Upper lobe of left lung (tissue), 6 donors: ENCODE data around the gene MAPK11. TPM values are rescaled to one million over a fixed set of nuclear protein-coding genes. Genes with fewer than 3 reads are reported as not detected.

ENCODE experiments used
- ATAC-seq, 2 donors: fragments of 200-7000 bp; cut with Tn5 transposase; one replicate each; pipeline ENCODE4 v1.9.1; 2022; ENCODE audit warnings: mild to moderate bottlenecking in 2 of 2, moderate library complexity in 2 of 2; ENCODE audit not compliant: low FRiP score in 2 of 2
- DNase-seq, 2 donors: peaks; one replicate each; pipeline ENCODE4 v3.0.0-alpha.2; 2019 to 2020
- H3K27ac ChIP-seq, 4 donors: fragments of 200-600 bp; sonication (generic); one replicate each; pipeline ENCODE4 v1.5.1; 2016 to 2019
- H3K27me3 ChIP-seq, 4 donors: fragments of 200-600 bp; sonication (generic); one replicate each; pipeline ENCODE4 v1.5.1; 2017 to 2019
- H3K36me3 ChIP-seq, 4 donors: fragments of 200-600 bp; sonication (generic); one replicate each; pipeline ENCODE4 v1.5.1; 2016 to 2019
- H3K4me1 ChIP-seq, 4 donors: fragments of 200-600 bp; sonication (generic); one replicate each; pipeline ENCODE4 v1.5.1; 2018 to 2019
- H3K4me3 ChIP-seq, 4 donors: fragments of 200-600 bp; sonication (generic); one replicate each; pipeline ENCODE4 v1.5.1; 2017 to 2019; ENCODE audit warnings: mild to moderate bottlenecking in 2 of 4, moderate library complexity in 1 of 4
- H3K9me3 ChIP-seq, 4 donors: fragments of 200-600 bp; sonication (generic); one replicate each; pipeline ENCODE4 v1.5.1; 2018 to 2019
- EP300 ChIP-seq, 4 donors: sonication (generic); formaldehyde crosslinking; IDR thresholded peaks; one replicate each; pipeline ENCODE4 v1.5.1; 2017; ENCODE audit warnings: antibody characterized with exemption in 4 of 4, control low read depth in 2 of 4
- POLR2A ChIP-seq, 4 donors: fragments of 450-650 bp; IDR thresholded peaks; one replicate each; pipeline ENCODE4 v1.5.1; 2016 to 2017; ENCODE audit warnings: antibody characterized with exemption in 4 of 4, mild to moderate bottlenecking in 2 of 4
- POLR2AphosphoS5 ChIP-seq, 2 donors: sonication (generic); formaldehyde crosslinking; IDR thresholded peaks; one replicate each; pipeline ENCODE4 v1.5.1; 2017; ENCODE audit warnings: antibody characterized with exemption in 2 of 2
- WGBS, 2 donors: methylation state at CpG; one replicate each; pipeline ENCODE4 v1.1.5; 2017 to 2018; 5-methylcytosine and 5-hydroxymethylcytosine counted together
- total RNA-seq, 6 donors: library from RNA; depleted of rRNA in 4 of 6; stranded (reverse); fragments of >200 nt in 4 of 6; gene quantifications; one replicate each; pipeline versions ENCODE4 v1.1.0 to v1.2.1, GENCODE V29; 2016 to 2021
- TF ChIP-seq, protein P1 (sequence below), 6 experiments: fragments of 450-650 bp in 4 of 6; fragments of 200-600 bp in 2 of 6; sonication (generic) in 2 of 6; IDR thresholded peaks; one replicate each; pipeline ENCODE4 v1.5.1; 2016 to 2019; ENCODE audit warnings: antibody characterized with exemption in 6 of 6
- donor health status: DM: no; HTN: no; CAD: no; lungs with moderate emphysema.
- donor health status: DM: no; HTN: yes; CAD: no; lungs with severe emphysema.

The MAPK11 gene
- total RNA-seq, 6 donors from 2014 or later: 3.1 to 27.3 (median 8.6) TPM

DNA sequence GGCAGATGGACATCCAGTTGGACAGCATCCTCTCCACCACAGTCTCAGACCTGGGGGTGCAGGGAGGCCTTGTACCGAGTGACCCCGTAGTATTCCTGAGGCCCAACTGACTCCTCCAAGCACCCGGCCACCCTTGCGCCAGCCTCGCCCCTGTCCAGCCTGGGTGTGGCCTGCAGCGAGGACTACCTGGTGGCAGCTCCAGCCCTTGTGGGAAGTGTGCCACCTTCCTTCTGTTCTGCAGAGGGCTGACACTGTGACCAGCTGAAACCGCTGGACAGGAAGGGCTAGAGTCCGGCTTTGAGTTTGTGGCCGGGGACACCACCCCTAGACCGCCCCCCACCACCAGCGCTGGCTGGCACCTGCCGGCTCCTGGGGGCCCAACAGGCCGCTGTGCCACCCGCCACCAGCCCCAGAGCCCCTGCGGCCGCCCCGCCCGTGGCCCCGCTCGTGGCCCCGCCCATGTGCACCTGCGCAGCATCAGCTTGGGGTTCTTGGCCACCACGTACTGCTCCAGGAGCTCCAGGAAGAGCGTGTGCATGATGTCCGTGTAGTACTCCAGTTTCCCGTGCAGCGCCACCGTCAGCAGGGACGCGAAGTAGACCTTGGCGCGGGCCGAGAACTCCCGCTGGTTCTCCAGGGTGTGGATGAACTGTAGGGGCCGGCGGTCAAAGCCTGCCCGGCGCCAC lies 10.0 kb upstream of the MAPK11 start:
- TF ChIP-seq POLR2A (IDR thresholded peaks at IDR 0.05): no peak
- Histone ChIP-seq H3K9me3 (no peaks in the 10 kb centered on the region), H3K4me1 (peaks cover 2 to 48% (median 20%) of the 10 kb centered on the region in 4 donors), H3K4me3 (no peak overlapping the region), H3K27me3 (no peaks in the 10 kb centered on the region), H3K27ac (peak overlapping the region in 2 of 4 donors; percentile 0 to 20), H3K36me3 (peaks cover 28 to 100% (median 94%) of the 10 kb centered on the region in 4 donors)
- ATAC-seq (no peak), DNase-seq (peak in 1 of 2 donors; percentile 49)
- WGBS, 2 donors: 92 to 95% methylated on average over 11 to 31 of the region's 38 CpGs

GRCh38 chr22:50278956-50279619 lies 8.9 kb upstream of the MAPK11 start:
- H3K27me3 ChIP-seq: no peaks in the 10 kb centered on the region
- H3K4me1 ChIP-seq: peaks cover 2 to 51% (median 21%) of the 10 kb centered on the region in 4 donors
- peaks cover 28 to 94% (median 91%) of the 10 kb centered on the region in 4 donors for H3K36me3 ChIP-seq
- 92 to 94% methylated on average over 15 to 30 of the region's 30 CpGs for WGBS, 2 donors
- no peak for ATAC-seq
- H3K27ac ChIP-seq: no peak overlapping the region
- TF ChIP-seq POLR2A (IDR thresholded peaks at IDR 0.05) (no peak), EP300 (IDR thresholded peaks at IDR 0.05) (no peak), POLR2AphosphoS5 (IDR thresholded peaks at IDR 0.05) (no peak)
- TF ChIP-seq, protein P1, sequence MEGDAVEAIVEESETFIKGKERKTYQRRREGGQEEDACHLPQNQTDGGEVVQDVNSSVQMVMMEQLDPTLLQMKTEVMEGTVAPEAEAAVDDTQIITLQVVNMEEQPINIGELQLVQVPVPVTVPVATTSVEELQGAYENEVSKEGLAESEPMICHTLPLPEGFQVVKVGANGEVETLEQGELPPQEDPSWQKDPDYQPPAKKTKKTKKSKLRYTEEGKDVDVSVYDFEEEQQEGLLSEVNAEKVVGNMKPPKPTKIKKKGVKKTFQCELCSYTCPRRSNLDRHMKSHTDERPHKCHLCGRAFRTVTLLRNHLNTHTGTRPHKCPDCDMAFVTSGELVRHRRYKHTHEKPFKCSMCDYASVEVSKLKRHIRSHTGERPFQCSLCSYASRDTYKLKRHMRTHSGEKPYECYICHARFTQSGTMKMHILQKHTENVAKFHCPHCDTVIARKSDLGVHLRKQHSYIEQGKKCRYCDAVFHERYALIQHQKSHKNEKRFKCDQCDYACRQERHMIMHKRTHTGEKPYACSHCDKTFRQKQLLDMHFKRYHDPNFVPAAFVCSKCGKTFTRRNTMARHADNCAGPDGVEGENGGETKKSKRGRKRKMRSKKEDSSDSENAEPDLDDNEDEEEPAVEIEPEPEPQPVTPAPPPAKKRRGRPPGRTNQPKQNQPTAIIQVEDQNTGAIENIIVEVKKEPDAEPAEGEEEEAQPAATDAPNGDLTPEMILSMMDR (IDR thresholded peaks at IDR 0.05): no peak
- no peaks in the 10 kb centered on the region for H3K9me3 ChIP-seq
- no peak overlapping the region for H3K4me3 ChIP-seq
- DNase-seq: no peak

- no peak for DNase-seq
Measured at GRCh38 chr22:50278461-50278860, 8.3 kb upstream of the MAPK11 start.

GRCh38 chr22:50277761-50278160 lies 7.6 kb upstream of the MAPK11 start:
- no peak overlapping the region for H3K27ac ChIP-seq
- WGBS, 2 donors: 76 to 90% methylated on average over 25 of the region's 25 CpGs

More at GRCh38 chr22:50278461-50278860, 8.3 kb upstream of the MAPK11 start:
- Histone ChIP-seq H3K4me3 (no peak overlapping the region), H3K27me3 (no peaks in the 10 kb centered on the region), H3K27ac (no peak overlapping the region), H3K9me3 (no peaks in the 10 kb centered on the region), H3K4me1 (peaks cover 2 to 48% (median 21%) of the 10 kb centered on the region in 4 donors), H3K36me3 (peaks cover 28 to 90% (median 85%) of the 10 kb centered on the region in 4 donors)
- WGBS, 2 donors: 93 to 94% methylated on average over 4 to 10 of the region's 21 CpGs
- no peak for ATAC-seq
- TF ChIP-seq, protein P1 (IDR thresholded peaks at IDR 0.05): no peak
- TF ChIP-seq POLR2AphosphoS5 (IDR thresholded peaks at IDR 0.05) (no peak), POLR2A (IDR thresholded peaks at IDR 0.05) (no peak), EP300 (IDR thresholded peaks at IDR 0.05) (no peak)

DNA sequence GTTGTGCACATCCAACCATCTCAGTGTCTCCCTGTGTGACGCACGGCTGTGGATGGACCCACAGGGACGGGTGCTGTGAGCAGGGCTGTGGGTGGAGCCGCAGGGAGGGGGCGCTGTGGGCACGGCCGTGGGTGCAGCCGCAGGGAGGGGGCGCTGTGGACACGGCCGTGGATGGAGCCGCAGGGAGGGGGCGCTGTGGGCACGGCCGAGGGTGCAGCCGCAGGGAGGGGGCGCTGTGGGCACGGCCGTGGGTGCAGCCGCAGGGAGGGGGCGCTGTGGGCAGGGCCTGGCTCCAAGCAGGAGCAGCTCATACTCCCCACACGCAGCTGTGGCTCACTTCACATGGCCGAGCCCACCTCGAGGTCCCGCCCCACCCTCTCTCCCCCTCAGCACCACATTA lies 6.0 kb upstream of the MAPK11 start:
- TF ChIP-seq, protein P1 (IDR thresholded peaks at IDR 0.05): peak; percentile 28 to 93 (median 51)
- no peak for TF ChIP-seq POLR2AphosphoS5 (IDR thresholded peaks at IDR 0.05)
- H3K4me3 ChIP-seq: no peak overlapping the region
- DNase-seq: peak; percentile 82 to 94
- peak; percentile 76 to 86 for ATAC-seq
- H3K27ac ChIP-seq: peak overlapping the region in 2 of 4 donors; percentile 55 to 57
- no peaks in the 10 kb centered on the region for H3K9me3 ChIP-seq
- 39 to 72% methylated on average over 24 to 25 of the region's 25 CpGs for WGBS, 2 donors
- peaks cover 0 to 5% (median 2%) of the 10 kb centered on the region in 4 donors for H3K27me3 ChIP-seq
- H3K4me1 ChIP-seq: peaks cover 14 to 41% (median 17%) of the 10 kb centered on the region in 4 donors
- H3K36me3 ChIP-seq: peaks cover 25 to 66% (median 62%) of the 10 kb centered on the region in 4 donors

More at GRCh38 chr22:50277761-50278160, 7.6 kb upstream of the MAPK11 start:
- Histone ChIP-seq H3K4me3 (no peak overlapping the region), H3K9me3 (no peaks in the 10 kb centered on the region), H3K36me3 (peaks cover 28 to 83% (median 78%) of the 10 kb centered on the region in 4 donors), H3K27me3 (no peaks in the 10 kb centered on the region), H3K4me1 (peaks cover 2 to 41% (median 16%) of the 10 kb centered on the region in 4 donors)
- DNase-seq: no peak
- no peak for TF ChIP-seq POLR2AphosphoS5 (IDR thresholded peaks at IDR 0.05)
- no peak for TF ChIP-seq EP300 (IDR thresholded peaks at IDR 0.05)
- TF ChIP-seq, protein P1 (IDR thresholded peaks at IDR 0.05): no peak
- no peak for TF ChIP-seq POLR2A (IDR thresholded peaks at IDR 0.05)
- no peak for ATAC-seq
